Esophagus (tissue), 2 donors: ENCODE results near the gene ADGRA1. TPM values are rescaled to one million over a fixed set of nuclear protein-coding genes. Genes with fewer than 3 reads are reported as not detected.

Source experiments
- H3K27ac ChIP-seq, 2 donors: one replicate each; pipeline ENCODE4 v1.5.1; 2013; ENCODE audit warnings: low read depth in 2 of 2, mild to moderate bottlenecking in 2 of 2, inconsistent platforms in 1 of 2, low read length in 1 of 2, moderate library complexity in 1 of 2
- H3K27me3 ChIP-seq, 2 donors: one replicate each; pipeline ENCODE4 v1.6.1; 2013; ENCODE audit warnings: low read length in 2 of 2, control low read depth in 1 of 2, mild to moderate bottlenecking in 1 of 2; ENCODE audit not compliant: insufficient read depth in 2 of 2, control insufficient read depth in 1 of 2
- H3K36me3 ChIP-seq, 2 donors: one replicate each; pipeline ENCODE4 v1.6.1; 2013; ENCODE audit warnings: low read length in 1 of 2; ENCODE audit not compliant: control insufficient read depth in 2 of 2, insufficient read depth in 2 of 2
- H3K4me1 ChIP-seq, 2 donors: one replicate each; pipeline ENCODE4 v1.6.1; 2013; ENCODE audit warnings: low read length in 1 of 2; ENCODE audit not compliant: control insufficient read depth in 2 of 2, insufficient read depth in 2 of 2
- H3K4me3 ChIP-seq, 2 donors: one replicate each; pipeline ENCODE4 v1.5.1; 2013; ENCODE audit warnings: low read length in 2 of 2, mild to moderate bottlenecking in 2 of 2, low read depth in 1 of 2, moderate library complexity in 1 of 2
- H3K9me3 ChIP-seq, 2 donors: one replicate each; pipeline ENCODE4 v1.6.1; 2013; ENCODE audit warnings: mild to moderate bottlenecking in 2 of 2, low read depth in 1 of 2, low read length in 1 of 2, moderate library complexity in 1 of 2; ENCODE audit not compliant: control insufficient read depth in 2 of 2, insufficient read depth in 1 of 2
- WGBS, 2 donors: extraction: QIAGEN DNeasy Blood & Tissue Kit; methylation state at CpG; one replicate each; pipeline ENCODE4 v1.1.7; 2013; 5-methylcytosine and 5-hydroxymethylcytosine counted together
- polyA plus RNA-seq, 2 donors: library from polyadenylated mRNA; stranded (reverse); fragments of 200-250 nt; gene quantifications; one replicate each; pipeline ENCODE4 v1.2.3, GENCODE V29; 2013
- donor health status: healthy with polysubstance abuse.
- donor health status: Bipolar disorder and iron deficiency.

Gene ADGRA1
- polyA plus RNA-seq, 2 donors = 0.01 to 0.04 TPM

- WGBS, 2 donors = 77 to 79% methylated on average over 44 of the region's 44 CpGs
- Histone ChIP-seq H3K9me3 (peaks cover 0 to 8% of the 10 kb centered on the region in 2 donors), H3K4me3 (no peak overlapping the region), H3K27me3 (no peaks in the 10 kb centered on the region), H3K36me3 (no peaks in the 10 kb centered on the region), H3K27ac (no peak overlapping the region), H3K4me1 (peaks cover 0 to 5% of the 10 kb centered on the region in 2 donors)
These were observed 10.9 kb downstream of the ADGRA1 start for GRCh38 chr10:133098426-133099124.

- H3K4me3 ChIP-seq = no peak overlapping the region
- H3K9me3 ChIP-seq = peaks cover 0 to 8% of the 10 kb centered on the region in 2 donors
- H3K4me1 ChIP-seq = peaks cover 0 to 5% of the 10 kb centered on the region in 2 donors
- H3K27me3 ChIP-seq = no peaks in the 10 kb centered on the region
- no peaks in the 10 kb centered on the region for H3K36me3 ChIP-seq
- WGBS, 2 donors = 61 to 67% methylated on average over 5 of the region's 5 CpGs
- no peak overlapping the region for H3K27ac ChIP-seq
These were observed 11.8 kb downstream of the ADGRA1 start for GRCh38 chr10:133099571-133099970.

GRCh38 chr10:133100186-133100585, 12.5 kb downstream of the ADGRA1 start:
- 63 to 76% methylated on average over 24 of the region's 24 CpGs for WGBS, 2 donors
- peaks cover 0 to 5% of the 10 kb centered on the region in 2 donors for H3K4me1 ChIP-seq

GRCh38 chr10:133100706-133101415, 13.1 kb downstream of the ADGRA1 start:
- Histone ChIP-seq H3K27me3 (no peaks in the 10 kb centered on the region), H3K36me3 (no peaks in the 10 kb centered on the region), H3K4me1 (peaks cover 0 to 5% of the 10 kb centered on the region in 2 donors), H3K27ac (no peak overlapping the region), H3K4me3 (no peak overlapping the region), H3K9me3 (peaks cover 0 to 8% of the 10 kb centered on the region in 2 donors)
- WGBS, 2 donors = 18 to 22% methylated on average over 37 of the region's 37 CpGs

More at GRCh38 chr10:133100186-133100585, 12.5 kb downstream of the ADGRA1 start:
- H3K4me3 ChIP-seq = no peak overlapping the region
- no peak overlapping the region for H3K27ac ChIP-seq
- no peaks in the 10 kb centered on the region for H3K27me3 ChIP-seq
- H3K9me3 ChIP-seq = peaks cover 0 to 8% of the 10 kb centered on the region in 2 donors
- no peaks in the 10 kb centered on the region for H3K36me3 ChIP-seq

- Histone ChIP-seq H3K9me3 (peaks cover 4 to 11% of the 10 kb centered on the region in 2 donors), H3K4me3 (no peak overlapping the region), H3K36me3 (no peaks in the 10 kb centered on the region), H3K27ac (no peak overlapping the region), H3K4me1 (peaks cover 0 to 5% of the 10 kb centered on the region in 2 donors), H3K27me3 (no peaks in the 10 kb centered on the region)
- WGBS, 2 donors = 30 to 34% methylated on average over 16 of the region's 16 CpGs
These were observed 13.7 kb downstream of the ADGRA1 start for GRCh38 chr10:133101416-133101810.

GRCh38 chr10:133102415-133103095, 14.8 kb downstream of the ADGRA1 start:
- no peak overlapping the region for H3K4me3 ChIP-seq
- H3K9me3 ChIP-seq = peaks cover 7 to 15% of the 10 kb centered on the region in 2 donors
- H3K27ac ChIP-seq = no peak overlapping the region
- WGBS, 2 donors = 74% methylated on average over 28 to 29 of the region's 29 CpGs
- no peaks in the 10 kb centered on the region for H3K27me3 ChIP-seq
- peaks cover 0 to 5% of the 10 kb centered on the region in 2 donors for H3K4me1 ChIP-seq
- H3K36me3 ChIP-seq = no peaks in the 10 kb centered on the region

GRCh38 chr10:133103311-133103910, 15.7 kb downstream of the ADGRA1 start:
- Histone ChIP-seq H3K4me1 (peaks cover 0 to 5% of the 10 kb centered on the region in 2 donors), H3K9me3 (peaks cover 13 to 23% of the 10 kb centered on the region in 2 donors), H3K27ac (no peak overlapping the region), H3K36me3 (no peaks in the 10 kb centered on the region), H3K27me3 (no peaks in the 10 kb centered on the region), H3K4me3 (no peak overlapping the region)
- WGBS, 2 donors = 78 to 79% methylated on average over 24 of the region's 24 CpGs

- Histone ChIP-seq H3K4me1 (peaks cover 0 to 5% of the 10 kb centered on the region in 2 donors), H3K4me3 (no peak overlapping the region), H3K36me3 (no peaks in the 10 kb centered on the region), H3K27ac (no peak overlapping the region), H3K27me3 (no peaks in the 10 kb centered on the region), H3K9me3 (peaks cover 13 to 30% of the 10 kb centered on the region in 2 donors)
- 54 to 64% methylated on average over 39 to 40 of the region's 40 CpGs for WGBS, 2 donors
These were observed 16.6 kb downstream of the ADGRA1 start for GRCh38 chr10:133104068-133104962.
